Measurements from ENCODE around the gene CNOT2.

Gene CNOT2

GRCh38 chr12:70307868-70308267, 64.6 kb downstream of the CNOT2 start:
- no peak for DNase-seq

GRCh38 chr12:70309348-70309747, 66.1 kb downstream of the CNOT2 start:
- no peak for DNase-seq

- DNase-seq: no peak
These were observed 70.9 kb downstream of the CNOT2 start for GRCh38 chr12:70314145-70314544.

- DNase-seq: no peak
These were observed 74.5 kb downstream of the CNOT2 start for GRCh38 chr12:70317781-70318180.

GRCh38 chr12:70319605-70320004, 76.4 kb downstream of the CNOT2 start:
- no peak for DNase-seq

GRCh38 chr12:70321191-70321590, 78.0 kb downstream of the CNOT2 start:
- DNase-seq: no peak

- DNase-seq: no peak
These were observed 84.3 kb downstream of the CNOT2 start for GRCh38 chr12:70327541-70327940.

- DNase-seq: no peak
These were observed 86.5 kb downstream of the CNOT2 start for GRCh38 chr12:70329728-70330127.

- no peak for DNase-seq
These were observed 86.9 kb downstream of the CNOT2 start for GRCh38 chr12:70330158-70330557.

- no peak for DNase-seq
These were observed 89.0 kb downstream of the CNOT2 start for GRCh38 chr12:70332236-70332635.

- no peak for DNase-seq
These were observed 91.5 kb downstream of the CNOT2 start for GRCh38 chr12:70334742-70335141.

GRCh38 chr12:70338531-70338930, 95.3 kb downstream of the CNOT2 start:
- DNase-seq: peak; percentile 18

GRCh38 chr12:70351076-70351475, 107.8 kb downstream of the CNOT2 start:
- no peak for DNase-seq

GRCh38 chr12:70353780-70354660, 110.8 kb downstream of the CNOT2 start:
- DNase-seq: no peak

- DNase-seq: no peak
These were observed 111.6 kb downstream of the CNOT2 start for GRCh38 chr12:70354787-70355186.

- DNase-seq: no peak
These were observed 112.7 kb downstream of the CNOT2 start for GRCh38 chr12:70355972-70356371.

GRCh38 chr12:70359458-70360197, 116.4 kb downstream of the CNOT2 start:
- no peak for DNase-seq

- DNase-seq: no peak
These were observed 117.0 kb downstream of the CNOT2 start for GRCh38 chr12:70360218-70360617.

- no peak for DNase-seq
These were observed 121.6 kb downstream of the CNOT2 start for GRCh38 chr12:70364695-70365397.

- DNase-seq: no peak
These were observed 122.1 kb downstream of the CNOT2 start for GRCh38 chr12:70365398-70365647.

- DNase-seq: peak; percentile 66
These were observed 122.7 kb downstream of the CNOT2 start, which contains the start of gene KCNMB4 for GRCh38 chr12:70365648-70366518. KCNMB4 (plus strand) TSS chr12:70366290; CDS start chr12:70366735, 445 bp downstream.

- peak; percentile 81 for DNase-seq
These were observed 123.5 kb downstream of the CNOT2 start for GRCh38 chr12:70366581-70367257.
